MM.1S (cell line): ENCODE data around the gene GPR26.

Experiments used
- EZH2 ChIP-seq: fragments of 300-600 bp; sonication (generic); optimal IDR thresholded peaks from 2 replicates; pipeline ENCODE3; 2017; ENCODE audit warnings: low read depth, mild to moderate bottlenecking, antibody characterized with exemption, low read length, mixed read lengths
- EZH2phosphoT487 ChIP-seq: fragments of 300-600 bp; sonication (generic); IDR thresholded peaks from 2 replicates; pipeline ENCODE4 v1.6.1; 2018; ENCODE audit warnings: antibody characterized with exemption, low read length
- TF ChIP-seq, protein P1 (sequence below): fragments of 300-600 bp; sonication (generic); IDR thresholded peaks from 2 replicates; pipeline ENCODE4 v1.5.1; 2016; ENCODE audit warnings: antibody characterized with exemption, low read length, mixed read lengths

- TF ChIP-seq EZH2 (no peak), EZH2phosphoT487 (no peak)
- TF ChIP-seq, protein P1, sequence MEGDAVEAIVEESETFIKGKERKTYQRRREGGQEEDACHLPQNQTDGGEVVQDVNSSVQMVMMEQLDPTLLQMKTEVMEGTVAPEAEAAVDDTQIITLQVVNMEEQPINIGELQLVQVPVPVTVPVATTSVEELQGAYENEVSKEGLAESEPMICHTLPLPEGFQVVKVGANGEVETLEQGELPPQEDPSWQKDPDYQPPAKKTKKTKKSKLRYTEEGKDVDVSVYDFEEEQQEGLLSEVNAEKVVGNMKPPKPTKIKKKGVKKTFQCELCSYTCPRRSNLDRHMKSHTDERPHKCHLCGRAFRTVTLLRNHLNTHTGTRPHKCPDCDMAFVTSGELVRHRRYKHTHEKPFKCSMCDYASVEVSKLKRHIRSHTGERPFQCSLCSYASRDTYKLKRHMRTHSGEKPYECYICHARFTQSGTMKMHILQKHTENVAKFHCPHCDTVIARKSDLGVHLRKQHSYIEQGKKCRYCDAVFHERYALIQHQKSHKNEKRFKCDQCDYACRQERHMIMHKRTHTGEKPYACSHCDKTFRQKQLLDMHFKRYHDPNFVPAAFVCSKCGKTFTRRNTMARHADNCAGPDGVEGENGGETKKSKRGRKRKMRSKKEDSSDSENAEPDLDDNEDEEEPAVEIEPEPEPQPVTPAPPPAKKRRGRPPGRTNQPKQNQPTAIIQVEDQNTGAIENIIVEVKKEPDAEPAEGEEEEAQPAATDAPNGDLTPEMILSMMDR = no peak
Measured at GRCh38 chr10:123687758-123688157, 21.6 kb downstream of the GPR26 start.
